IMR-90 (cell line): Measurements from ENCODE around the gene MYO5A. TPM values are rescaled to one million over a fixed set of nuclear protein-coding genes. Genes with fewer than 3 reads are reported as not detected.

Experiments used
- ATAC-seq: fragments of 200-7000 bp; cut with Tn5 transposase; 2 replicates; pipeline ENCODE4 v1.9.1; 2020; ENCODE audit warnings: low read depth, mild to moderate bottlenecking, moderate library complexity
- BruUV-seq: library from RNA; stranded (reverse); fragments of 400-500 nt; replicated peaks from 2 replicates; lab custom pipeline; 2021; lab: Mats Ljungman, UMichigan
- CTCF ChIA-PET: fragments of 300-600 bp; formaldehyde crosslinking; extraction: SDS; loops from one replicate; lab custom pipeline; 2021; ENCODE audit warnings: antibody characterized with exemption; lab: Yijun Ruan, JAX
- POLR2A ChIA-PET: fragments of 300-600 bp; sonication (Branson Sonifier 250); formaldehyde crosslinking; loops from one replicate; lab custom pipeline; 2022; ENCODE audit warnings: antibody characterized with exemption; ENCODE audit not compliant: unreplicated experiment; lab: Charles Lee
- DNase-seq: peaks from one replicate; pipeline ENCODE4 v3.0.0; 2013
- H2AFZ ChIP-seq: replicated peaks from 2 replicates; pipeline ENCODE3; 2013; ENCODE audit warnings: low read length, mild to moderate bottlenecking; ENCODE audit not compliant: poor library complexity
- H2AK5ac ChIP-seq: 2 replicates; pipeline ENCODE4 v1.6.1; 2013; ENCODE audit warnings: low read depth, low read length, inconsistent platforms
- H2AK9ac ChIP-seq: replicated peaks from 2 replicates; pipeline ENCODE3; 2013; ENCODE audit warnings: mild to moderate bottlenecking, low read depth, low read length, moderate library complexity; ENCODE audit not compliant: poor library complexity
- H2BK120ac ChIP-seq: 2 replicates; pipeline ENCODE4 v1.6.1; 2013; ENCODE audit warnings: low read depth, low read length, inconsistent platforms
- H2BK15ac ChIP-seq: 3 replicates; pipeline ENCODE4 v1.6.1; 2013; ENCODE audit warnings: low read depth, low read length, inconsistent platforms
- H2BK20ac ChIP-seq: 2 replicates; pipeline ENCODE4 v1.6.1; 2013; ENCODE audit warnings: low read depth, mild to moderate bottlenecking, inconsistent platforms, low read length, moderate library complexity
- H2BK5ac ChIP-seq: 2 replicates; pipeline ENCODE4 v1.6.1; 2013; ENCODE audit warnings: mild to moderate bottlenecking, low read depth, low read length, inconsistent platforms; ENCODE audit not compliant: poor library complexity, severe bottlenecking
- H3K14ac ChIP-seq: replicated peaks from 2 replicates; pipeline ENCODE4 v1.6.1; 2013; ENCODE audit warnings: low read depth, low read length, inconsistent platforms
- H3K18ac ChIP-seq: 2 replicates; pipeline ENCODE4 v1.6.1; 2013; ENCODE audit warnings: low read depth, low read length, control low read depth
- H3K23ac ChIP-seq: 2 replicates; pipeline ENCODE4 v1.6.1; 2013; ENCODE audit warnings: low read depth, low read length, inconsistent platforms
- H3K27ac ChIP-seq: 2 replicates; pipeline ENCODE4 v1.5.1; 2013; ENCODE audit warnings: mild to moderate bottlenecking, control low read depth, low read length; ENCODE audit not compliant: insufficient read depth
- H3K27me3 ChIP-seq: 2 replicates; pipeline ENCODE4 v1.6.1; 2013; ENCODE audit warnings: low read length; ENCODE audit not compliant: control insufficient read depth, insufficient read depth
- H3K36me3 ChIP-seq: 2 replicates; pipeline ENCODE4 v1.6.1; 2013; ENCODE audit warnings: low read length, mixed read lengths; ENCODE audit not compliant: control insufficient read depth, insufficient read depth
- H3K4ac ChIP-seq: 2 replicates; pipeline ENCODE4 v1.6.1; 2013; ENCODE audit warnings: low read depth, low read length, inconsistent platforms
- H3K4me1 ChIP-seq: 2 replicates; pipeline ENCODE4 v1.6.1; 2013; ENCODE audit warnings: low read length, mixed read lengths; ENCODE audit not compliant: control insufficient read depth, insufficient read depth
- H3K4me2 ChIP-seq: 2 replicates; pipeline ENCODE4 v1.6.1; 2013; ENCODE audit warnings: low read depth, mild to moderate bottlenecking, control low read depth, low read length, moderate library complexity
- H3K4me3 ChIP-seq: 2 replicates; pipeline ENCODE4 v1.5.1; 2013; ENCODE audit warnings: low read depth, mild to moderate bottlenecking, control low read depth, low read length, moderate library complexity; ENCODE audit not compliant: insufficient read depth
- H3K56ac ChIP-seq: 2 replicates; pipeline ENCODE4 v1.6.1; 2013; ENCODE audit warnings: low read length, inconsistent platforms; ENCODE audit not compliant: insufficient read depth; ENCODE audit errors: extremely low read depth
- H3K79me1 ChIP-seq, 2 experiments: 2 replicates each; pipeline ENCODE4 v1.6.1; 2013; ENCODE audit warnings: low read length in 2 of 2, inconsistent platforms in 1 of 2, low read depth in 1 of 2
- H3K9ac ChIP-seq: 2 replicates; pipeline ENCODE4 v1.6.1; 2013; ENCODE audit warnings: low read depth, low read length, control low read depth
- H3K9me1 ChIP-seq: 2 replicates; pipeline ENCODE4 v1.6.1; 2013; ENCODE audit warnings: low read length, inconsistent platforms; ENCODE audit not compliant: insufficient read depth
- H3K9me3 ChIP-seq: 2 replicates; pipeline ENCODE4 v1.6.1; 2013; ENCODE audit warnings: low read length; ENCODE audit not compliant: control insufficient read depth, insufficient read depth
- H4K20me1 ChIP-seq: 2 replicates; pipeline ENCODE4 v1.6.1; 2013; ENCODE audit warnings: low read length, inconsistent platforms; ENCODE audit not compliant: insufficient read depth
- H4K5ac ChIP-seq: 2 replicates; pipeline ENCODE4 v1.6.1; 2013; ENCODE audit warnings: mild to moderate bottlenecking, low read depth, low read length, control low read depth
- H4K8ac ChIP-seq, 2 experiments: 2 replicates each; pipeline ENCODE4 v1.6.1; 2013; ENCODE audit warnings: low read depth in 2 of 2, low read length in 2 of 2, control low read depth in 1 of 2, inconsistent platforms in 1 of 2
- H4K91ac ChIP-seq: 2 replicates; pipeline ENCODE4 v1.6.1; 2013; ENCODE audit warnings: low read depth, low read length, inconsistent platforms; ENCODE audit not compliant: insufficient read depth
- CEBPB ChIP-seq: IDR thresholded peaks from 2 replicates; pipeline ENCODE4 v1.6.1; 2012; ENCODE audit warnings: low read depth, low read length, improper control_type of control experiment
- MAFK ChIP-seq: IDR thresholded peaks from 2 replicates; pipeline ENCODE4 v1.6.1; 2012; ENCODE audit warnings: low read depth, low read length, improper control_type of control experiment
- MAZ ChIP-seq: IDR thresholded peaks from 2 replicates; pipeline ENCODE4 v1.6.1; 2012; ENCODE audit warnings: low read depth, mild to moderate bottlenecking, low read length, improper control_type of control experiment, moderate library complexity, borderline replicate concordance
- MXI1 ChIP-seq: IDR thresholded peaks from 2 replicates; pipeline ENCODE4 v1.6.1; 2012; ENCODE audit warnings: low read depth, mild to moderate bottlenecking, low read length, moderate library complexity, borderline replicate concordance
- NFE2L2 ChIP-seq: fragments of 150-350 bp; IDR thresholded peaks from 2 replicates; pipeline ENCODE4 v1.6.1; 2016; ENCODE audit warnings: low read depth, mild to moderate bottlenecking, low read length
- RAD21 ChIP-seq: IDR thresholded peaks from 2 replicates; pipeline ENCODE4 v1.6.1; 2012; ENCODE audit warnings: low read length, improper control_type of control experiment
- RCOR1 ChIP-seq: IDR thresholded peaks from 2 replicates; pipeline ENCODE4 v1.6.1; 2012; ENCODE audit warnings: mild to moderate bottlenecking, low read length, improper control_type of control experiment; ENCODE audit not compliant: insufficient replicate concordance
- WGBS, 2 experiments: methylation state at CpG; one replicate each; pipeline versions ENCODE4 v1.1.5 to v1.1.7; 2013; ENCODE audit warnings: missing lambda C conversion rate in 2 of 2; ENCODE audit not compliant: insufficient read length in 1 of 2; ENCODE audit errors: extremely low coverage in 2 of 2; 5-methylcytosine and 5-hydroxymethylcytosine counted together
- dilution Hi-C: fragments of 300-500 bp; cut with HindIII; formaldehyde crosslinking; loops from one replicate; pipeline ENCODE4 v1.14.3; 2018; ENCODE audit warnings: low sequenced_read_pairs; ENCODE audit not compliant: unreplicated experiment
- in situ Hi-C: fragments of 300-500 bp; cut with MboI; formaldehyde crosslinking; loops from 3 replicates; pipeline ENCODE4 v1.14.3; 2019; ENCODE audit warnings: low sequenced_read_pairs, inconsistent platforms, mixed read lengths
- intact Hi-C: fragments of 100-400 bp; cut with micrococcal nuclease; formaldehyde crosslinking; loops from 2 replicates; pipeline ENCODE4 v1.10.0; 2022
- polyA plus RNA-seq, 3 experiments: library from polyadenylated mRNA; depleted of rRNA; stranded (reverse); fragments of >200 nt; gene quantifications; 2 replicates each; pipeline ENCODE4 v1.2.3, GENCODE V29; 2012; ENCODE audit warnings: low replicate concordance in 1 of 3
- total RNA-seq: library from RNA; depleted of rRNA; stranded (reverse); fragments of >200 nt; gene quantifications from 2 replicates; pipeline ENCODE4 v1.2.3, GENCODE V29; 2012
- TF ChIP-seq, protein P1 (sequence below): conservative IDR thresholded peaks from 2 replicates; pipeline ENCODE4 v1.5.1; 2012; ENCODE audit warnings: mild to moderate bottlenecking, low read depth, low read length, improper control_type of control experiment
- TF ChIP-seq, protein P2 (sequence below): fragments of 150-350 bp; IDR thresholded peaks from 2 replicates; pipeline ENCODE4 v1.6.1; 2016; ENCODE audit warnings: low read depth, mild to moderate bottlenecking, low read length, moderate library complexity, borderline replicate concordance

Gene MYO5A
- total and polyA plus RNA-seq, 2 of the 4 experiments (the other 2 are of a cell fraction): 19.4 to 69.2 TPM

GRCh38 chr15:52414936-52415335, 113.7 kb downstream of the MYO5A start:
- no peak overlapping the region for H3K14ac ChIP-seq

More at GRCh38 chr15:52414936-52415335, 113.7 kb downstream of the MYO5A start:
- Histone ChIP-seq H2BK20ac (no peak overlapping the region), H2BK15ac (no peak overlapping the region), H3K9me3 (no peaks in the 10 kb centered on the region), H3K4me3 (no peak overlapping the region), H3K56ac (no peak overlapping the region), H3K36me3 (peaks cover 1% of the 10 kb centered on the region; the same call in 1 of the 2 replicates), H3K27ac (no peak overlapping the region), H3K4me2 (no peak overlapping the region), H2BK120ac (no peak overlapping the region), H3K79me1 (no peaks in the 10 kb centered on the region; a peak in 1 of 4 replicates), H4K91ac (no peak overlapping the region), H3K23ac (no peak overlapping the region), H3K27me3 (no peaks in the 10 kb centered on the region), H4K8ac (no peak overlapping the region), H3K9me1 (0 out of 2 replicates have a peak, but pooled peaks cover 2% of the 10 kb centered on the region), H2AFZ (no peak overlapping the region), H4K20me1 (no peaks in the 10 kb centered on the region; the same call in 1 of the 2 replicates), H3K4me1 (no peaks in the 10 kb centered on the region), H2AK9ac (no peak overlapping the region), H3K9ac (no peak overlapping the region), H3K18ac (no peak overlapping the region), H2AK5ac (no peak overlapping the region), H2BK5ac (no peak overlapping the region), H3K4ac (no peak overlapping the region), H4K5ac (no peak overlapping the region)
- in situ Hi-C loops: no loop called here
- TF ChIP-seq MAFK (no peak), RAD21 (no peak), RCOR1 (no peak), CEBPB (no peak), MXI1 (no peak), MAZ (no peak), NFE2L2 (no peak)
- TF ChIP-seq, protein P1, sequence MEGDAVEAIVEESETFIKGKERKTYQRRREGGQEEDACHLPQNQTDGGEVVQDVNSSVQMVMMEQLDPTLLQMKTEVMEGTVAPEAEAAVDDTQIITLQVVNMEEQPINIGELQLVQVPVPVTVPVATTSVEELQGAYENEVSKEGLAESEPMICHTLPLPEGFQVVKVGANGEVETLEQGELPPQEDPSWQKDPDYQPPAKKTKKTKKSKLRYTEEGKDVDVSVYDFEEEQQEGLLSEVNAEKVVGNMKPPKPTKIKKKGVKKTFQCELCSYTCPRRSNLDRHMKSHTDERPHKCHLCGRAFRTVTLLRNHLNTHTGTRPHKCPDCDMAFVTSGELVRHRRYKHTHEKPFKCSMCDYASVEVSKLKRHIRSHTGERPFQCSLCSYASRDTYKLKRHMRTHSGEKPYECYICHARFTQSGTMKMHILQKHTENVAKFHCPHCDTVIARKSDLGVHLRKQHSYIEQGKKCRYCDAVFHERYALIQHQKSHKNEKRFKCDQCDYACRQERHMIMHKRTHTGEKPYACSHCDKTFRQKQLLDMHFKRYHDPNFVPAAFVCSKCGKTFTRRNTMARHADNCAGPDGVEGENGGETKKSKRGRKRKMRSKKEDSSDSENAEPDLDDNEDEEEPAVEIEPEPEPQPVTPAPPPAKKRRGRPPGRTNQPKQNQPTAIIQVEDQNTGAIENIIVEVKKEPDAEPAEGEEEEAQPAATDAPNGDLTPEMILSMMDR: no peak
- TF ChIP-seq, protein P2, sequence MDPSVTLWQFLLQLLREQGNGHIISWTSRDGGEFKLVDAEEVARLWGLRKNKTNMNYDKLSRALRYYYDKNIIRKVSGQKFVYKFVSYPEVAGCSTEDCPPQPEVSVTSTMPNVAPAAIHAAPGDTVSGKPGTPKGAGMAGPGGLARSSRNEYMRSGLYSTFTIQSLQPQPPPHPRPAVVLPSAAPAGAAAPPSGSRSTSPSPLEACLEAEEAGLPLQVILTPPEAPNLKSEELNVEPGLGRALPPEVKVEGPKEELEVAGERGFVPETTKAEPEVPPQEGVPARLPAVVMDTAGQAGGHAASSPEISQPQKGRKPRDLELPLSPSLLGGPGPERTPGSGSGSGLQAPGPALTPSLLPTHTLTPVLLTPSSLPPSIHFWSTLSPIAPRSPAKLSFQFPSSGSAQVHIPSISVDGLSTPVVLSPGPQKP: no peak
- ATAC-seq (no peak), DNase-seq (no peak)
- dilution Hi-C loops: no loop called here
- WGBS, 2 experiments: no CpG with 5 or more reads among the region's 6 CpGs
- no TSS peak for BruUV-seq
- POLR2A ChIA-PET: no interaction called here
- intact Hi-C loops: no loop called here
- CTCF ChIA-PET: no interaction called here
